ENCODE results near the gene SPEF2. TPM values are rescaled to one million over a fixed set of nuclear protein-coding genes. Genes with fewer than 3 reads are reported as not detected.

The SPEF2 gene
- polyA plus RNA-seq, 1 donor (not counting 4 experiments of a cell fraction or from before 2014, with no cell fraction given): 1.6 TPM

- no peaks in the 10 kb centered on the region for H3K9me1 ChIP-seq (ENCODE audit: control insufficient read depth, extremely low read depth, insufficient read depth, low read length)
- no peak overlapping the region for H3K27ac ChIP-seq (ENCODE audit: control insufficient read depth, insufficient read depth, low read length)
- dilution Hi-C loops (cut with MboI; ENCODE audit: extremely low pct_ligation_motif_present, low sequenced_read_pairs): no loop called here
- H3K4me2 ChIP-seq (ENCODE audit: control insufficient read depth, extremely low read depth, insufficient read depth, low read depth, low read length): no peak overlapping the region
- FAIRE-seq (no peak), DNase-seq (ENCODE audit: low read depth, low spot score) (no peak)
- H3K27me3 ChIP-seq (ENCODE audit: control insufficient read depth, extremely low read depth, insufficient read depth, low read length): no peaks in the 10 kb centered on the region
- no peak overlapping the region for H3K4me3 ChIP-seq (ENCODE audit: control insufficient read depth in 2 of 3, extremely low read depth in 1 of 3, insufficient read depth in 2 of 3, low read depth in 1 of 3, low read length in 3 of 3)
- H3K9ac ChIP-seq (ENCODE audit: control insufficient read depth, extremely low read depth, insufficient read depth, low read length): no peak overlapping the region
- no peaks in the 10 kb centered on the region for H3K36me3 ChIP-seq (ENCODE audit: control insufficient read depth in 2 of 2, extremely low read depth in 1 of 2, insufficient read depth in 2 of 2, low read length in 2 of 2)
- H4K20me1 ChIP-seq (ENCODE audit: control insufficient read depth, extremely low read depth, insufficient read depth, low read length): no peaks in the 10 kb centered on the region
- H3K79me2 ChIP-seq (ENCODE audit: control insufficient read depth, insufficient read depth, low read length): no peaks in the 10 kb centered on the region
- TF ChIP-seq EZH2 (IDR thresholded peaks at IDR 0.05; ENCODE audit: low read length) (no peak), CTCF (optimal IDR thresholded peaks at IDR 0.05 in 1 of 3, IDR thresholded peaks at IDR 0.05 in 1 of 3, conservative IDR thresholded peaks at IDR 0.05 in 1 of 3; ENCODE audit: extremely low read depth in 1 of 3, insufficient read depth in 2 of 3, low read length in 3 of 3) (no peak)
- H3K9me3 ChIP-seq (ENCODE audit: control insufficient read depth, low read depth, low read length): no peaks in the 10 kb centered on the region
- H3K4me1 ChIP-seq (ENCODE audit: control insufficient read depth, extremely low read depth, insufficient read depth, low read length): no peaks in the 10 kb centered on the region
- no peak overlapping the region for H2AFZ ChIP-seq (ENCODE audit: control insufficient read depth, low read length)
These were observed 41.9 kb downstream of the SPEF2 start for GRCh38 chr5:35659556-35659955.

- Histone ChIP-seq H3K4me1 (ENCODE audit: control insufficient read depth, extremely low read depth, insufficient read depth, low read length) (no peaks in the 10 kb centered on the region), H3K4me3 (ENCODE audit: control insufficient read depth in 2 of 3, extremely low read depth in 1 of 3, insufficient read depth in 2 of 3, low read depth in 1 of 3, low read length in 3 of 3) (no peak overlapping the region), H3K79me2 (ENCODE audit: control insufficient read depth, insufficient read depth, low read length) (no peaks in the 10 kb centered on the region), H3K9ac (ENCODE audit: control insufficient read depth, extremely low read depth, insufficient read depth, low read length) (no peak overlapping the region), H3K36me3 (ENCODE audit: control insufficient read depth in 2 of 2, extremely low read depth in 1 of 2, insufficient read depth in 2 of 2, low read length in 2 of 2) (no peaks in the 10 kb centered on the region), H4K20me1 (ENCODE audit: control insufficient read depth, extremely low read depth, insufficient read depth, low read length) (no peaks in the 10 kb centered on the region), H3K27ac (ENCODE audit: control insufficient read depth, insufficient read depth, low read length) (no peak overlapping the region), H3K9me1 (ENCODE audit: control insufficient read depth, extremely low read depth, insufficient read depth, low read length) (no peaks in the 10 kb centered on the region), H3K9me3 (ENCODE audit: control insufficient read depth, low read depth, low read length) (no peaks in the 10 kb centered on the region), H3K4me2 (ENCODE audit: control insufficient read depth, extremely low read depth, insufficient read depth, low read depth, low read length) (no peak overlapping the region), H2AFZ (ENCODE audit: control insufficient read depth, low read length) (no peak overlapping the region), H3K27me3 (ENCODE audit: control insufficient read depth, extremely low read depth, insufficient read depth, low read length) (no peaks in the 10 kb centered on the region)
- dilution Hi-C loops (cut with MboI; ENCODE audit: extremely low pct_ligation_motif_present, low sequenced_read_pairs): no loop called here
- TF ChIP-seq EZH2 (IDR thresholded peaks at IDR 0.05; ENCODE audit: low read length): no peak
- TF ChIP-seq CTCF (optimal IDR thresholded peaks at IDR 0.05 in 1 of 3, IDR thresholded peaks at IDR 0.05 in 1 of 3, conservative IDR thresholded peaks at IDR 0.05 in 1 of 3; ENCODE audit: extremely low read depth in 1 of 3, insufficient read depth in 2 of 3, low read length in 3 of 3): no peak
- DNase-seq (ENCODE audit: low read depth, low spot score): no peak
- FAIRE-seq: no peak
These were observed 42.8 kb downstream of the SPEF2 start for GRCh38 chr5:35660451-35660850.
